ENCODE results near the gene SH2D5.

DNA sequence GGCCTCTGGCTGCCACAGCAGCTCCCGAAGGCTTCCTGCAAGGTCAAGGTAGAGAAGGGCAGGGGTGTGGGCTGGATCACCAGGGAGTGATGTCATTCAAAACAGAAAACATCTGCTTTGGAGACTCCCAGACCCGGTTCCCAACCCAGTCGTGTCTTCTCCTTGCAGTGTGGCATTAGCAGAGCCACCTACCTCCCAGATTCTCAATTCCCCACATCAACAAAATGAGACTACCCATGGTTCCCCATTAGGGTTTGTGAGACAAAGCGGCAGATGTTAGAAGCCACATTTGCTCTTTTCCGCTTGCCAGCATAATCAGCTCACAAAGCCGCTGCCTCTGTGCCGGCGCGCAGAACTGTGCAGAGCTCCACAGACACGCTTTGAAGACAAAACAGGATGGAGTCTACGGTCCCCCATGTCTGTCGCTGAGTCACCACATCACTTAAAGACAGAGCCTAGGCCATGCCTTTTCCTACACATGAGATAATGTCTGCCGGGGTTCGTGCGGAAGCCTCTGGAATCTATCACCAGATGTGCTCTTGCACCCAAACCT, 27.2 kb downstream of the SH2D5 start:
- TF ChIP-seq CTCF (IDR thresholded peaks at IDR 0.05; ENCODE audit: borderline replicate concordance, extremely low read depth, low read length, poor library complexity, severe bottlenecking), result no peak
- no peak for TF ChIP-seq EZH2 (IDR thresholded peaks at IDR 0.05; ENCODE audit: borderline replicate concordance, low read depth, low read length, severe bottlenecking)
